Keratinocyte (primary cell): ENCODE data around the gene BAHCC1.

Experiments
- CTCF ChIP-seq, 3 experiments: IDR thresholded peaks in 1 of 3; conservative IDR thresholded peaks in 1 of 3; optimal IDR thresholded peaks in 1 of 3; 2 replicates in 2 of 3; 3 replicates in 1 of 3; pipeline versions ENCODE3 to v1.5.1; 2011; ENCODE audit warnings: low read length in 3 of 3, mild to moderate bottlenecking in 3 of 3, moderate library complexity in 2 of 3, control low read depth in 1 of 3, inconsistent platforms in 1 of 3; ENCODE audit not compliant: insufficient read depth in 2 of 3; ENCODE audit errors: extremely low read depth in 1 of 3
- EZH2 ChIP-seq: IDR thresholded peaks from one replicate; pipeline ENCODE4 v1.6.1; 2012; ENCODE audit warnings: inconsistent platforms, mild to moderate bottlenecking, low read length, moderate library complexity

- no peak for TF ChIP-seq EZH2
- no peak for TF ChIP-seq CTCF (optimal IDR thresholded peaks at IDR 0.05 in 1 of 3, IDR thresholded peaks at IDR 0.05 in 1 of 3, conservative IDR thresholded peaks at IDR 0.05 in 1 of 3; ENCODE audit: extremely low read depth in 1 of 3, insufficient read depth in 2 of 3, low read length in 3 of 3)
Measured at GRCh38 chr17:81413497-81414135, 18.4 kb downstream of the BAHCC1 start.
